ENCODE measurements around the gene ZNF385C. TPM values are rescaled to one million over a fixed set of nuclear protein-coding genes. Genes with fewer than 3 reads are reported as not detected.
"Not testable (repeated sequence)": the region's sequence is repeated elsewhere in the genome, so short reads cannot be mapped to it uniquely, and the experiment has no call there.

ZNF385C gene
- total RNA-seq, 1 donor from 2014 or later: not detected

DNA sequence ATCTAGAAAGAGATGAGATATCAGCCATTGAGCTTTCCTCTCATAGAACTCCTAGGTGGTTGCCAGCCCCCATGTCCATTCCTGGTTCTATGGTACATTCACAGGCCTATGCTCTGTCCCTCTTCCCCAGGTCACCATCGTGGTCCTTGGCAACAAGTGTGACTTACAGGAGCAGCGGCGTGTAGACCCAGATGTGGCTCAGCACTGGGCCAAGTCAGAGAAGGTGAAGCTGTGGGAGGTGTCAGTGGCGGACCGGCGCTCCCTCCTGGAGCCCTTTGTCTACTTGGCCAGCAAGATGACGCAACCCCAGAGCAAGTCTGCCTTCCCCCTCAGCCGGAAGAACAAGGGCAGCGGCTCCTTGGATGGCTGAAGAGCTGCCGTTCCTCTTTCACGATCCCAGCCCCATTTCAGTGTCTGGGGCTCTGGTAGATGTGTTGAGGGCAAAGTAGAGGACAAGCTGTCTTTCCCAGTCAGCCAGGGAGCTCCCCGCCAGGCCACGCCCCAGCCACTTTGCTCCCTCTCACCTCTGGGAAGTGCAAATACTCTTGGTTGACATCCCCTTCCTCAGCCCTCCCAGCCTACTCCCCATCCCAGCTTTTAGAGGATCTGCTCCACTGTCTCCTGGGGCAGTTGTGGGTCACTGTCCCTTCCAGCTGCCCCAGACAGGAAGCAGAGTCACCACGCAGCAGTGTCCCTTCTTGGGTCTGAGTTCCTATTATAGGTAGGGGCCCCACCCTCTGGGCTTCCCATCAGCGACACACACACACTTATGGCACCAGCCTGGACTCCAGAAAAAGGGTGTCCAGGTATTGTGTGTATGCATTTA, 74.5 kb downstream of the ZNF385C start:
- no peak for DNase-seq (ENCODE audit: low read depth in 2 of 2)

DNA sequence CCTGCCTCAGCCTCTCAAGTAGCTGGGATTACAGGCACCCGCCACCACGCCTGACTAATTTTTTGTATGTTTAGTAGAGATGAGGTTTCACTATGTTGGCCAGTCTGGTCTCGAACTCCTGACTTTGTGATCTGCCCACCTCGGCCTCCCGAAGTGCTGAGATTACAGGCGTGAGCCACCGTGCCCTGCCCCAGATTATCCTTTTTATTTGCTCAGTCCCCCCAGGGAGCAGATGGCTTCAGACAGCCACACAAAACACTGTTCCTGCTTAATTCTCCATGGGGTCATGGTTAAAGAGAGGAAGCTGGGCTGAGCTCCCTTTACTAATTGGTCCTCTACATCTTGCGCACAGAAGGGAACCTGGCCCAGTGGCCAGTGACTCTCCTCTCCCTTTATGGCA, 77.4 kb downstream of the ZNF385C start:
- DNase-seq (ENCODE audit: low read depth in 2 of 2): not testable (repeated sequence)

- DNase-seq (ENCODE audit: low read depth in 2 of 2): peak; percentile 92 to 95
Measured at GRCh38 chr17:42019509-42020404, 78.5 kb downstream of the ZNF385C start, which contains the start of gene NKIRAS2. TSS of gene NKIRAS2 (plus strand) at chr17:42020090. CDS start at chr17:42021578, 1,488 bp downstream.

DNA sequence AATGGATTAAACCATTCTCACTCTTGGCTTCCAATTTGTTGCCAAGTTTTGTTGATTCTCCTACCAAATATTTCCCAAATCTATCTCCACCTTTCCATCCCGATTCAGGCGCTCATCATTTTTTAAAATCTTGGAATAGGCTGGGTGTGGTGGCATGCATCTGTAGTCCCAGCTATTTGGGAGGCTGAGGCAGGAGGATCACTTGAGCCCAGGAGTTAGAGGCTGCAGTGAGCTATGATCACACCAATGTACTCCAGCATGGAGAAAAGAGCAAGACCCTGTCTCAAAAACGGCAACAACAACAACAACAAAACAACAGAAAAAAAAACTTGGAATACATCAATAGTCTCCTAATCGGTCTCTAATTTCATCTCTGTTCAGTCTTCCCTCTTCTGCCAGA, 79.3 kb downstream of the ZNF385C start:
- DNase-seq (ENCODE audit: low read depth in 2 of 2): no peak

GRCh38 chr17:42018339-42018738, 79.9 kb downstream of the ZNF385C start:
- no peak for DNase-seq (ENCODE audit: low read depth in 2 of 2)

DNA sequence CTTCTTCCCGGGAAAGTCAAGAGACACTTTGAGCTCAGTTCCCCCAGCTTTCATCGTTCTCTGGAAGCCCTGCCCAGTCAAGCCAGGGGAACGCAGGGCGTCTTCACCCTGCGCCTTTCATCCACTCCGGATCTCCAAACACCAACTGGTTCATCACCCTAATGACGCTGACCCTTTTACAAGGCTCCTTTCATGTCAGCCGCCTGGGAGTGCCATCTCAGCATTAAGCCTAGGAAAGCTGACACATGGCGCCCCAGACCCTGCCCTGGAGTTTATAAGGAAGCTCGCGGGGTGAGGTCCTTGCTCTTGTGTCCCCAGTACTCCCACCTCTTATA, 80.4 kb downstream of the ZNF385C start:
- DNase-seq (ENCODE audit: low read depth in 2 of 2): no peak

GRCh38 chr17:42016941-42017865, 81.1 kb downstream of the ZNF385C start, which contains the start of gene DNAJC7:
TSS of gene DNAJC7 (minus strand) at chr17:42017439. CDS start at chr17:42017416, 23 bp downstream.
- DNase-seq (ENCODE audit: low read depth in 2 of 2): peak; percentile 93 to 94

- DNase-seq (ENCODE audit: low read depth in 2 of 2): peak; percentile 26 to 33
Measured at GRCh38 chr17:42016411-42016831, 81.9 kb downstream of the ZNF385C start.

- DNase-seq (ENCODE audit: low read depth in 2 of 2): not testable (repeated sequence)
Measured at GRCh38 chr17:42013740-42014139, 84.5 kb downstream of the ZNF385C start.

DNA sequence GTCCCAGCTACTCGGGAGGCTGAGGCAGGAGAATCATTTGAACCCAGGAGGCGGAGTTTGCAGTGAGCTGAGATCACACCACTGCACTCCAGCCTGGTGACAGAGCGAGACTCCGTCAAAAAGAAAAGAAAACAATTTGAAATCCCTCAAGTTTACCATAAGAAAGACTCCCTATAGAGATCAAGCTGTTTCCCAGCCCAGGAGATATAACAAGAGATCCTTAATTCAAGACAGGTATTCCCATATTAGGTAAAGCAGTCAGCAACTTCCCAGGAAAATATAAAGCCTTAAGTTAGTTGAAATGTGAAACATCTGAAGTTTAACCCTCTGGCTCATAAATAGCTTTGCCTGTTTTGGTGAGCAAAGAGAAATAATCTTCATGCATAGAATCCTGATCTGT, 85.9 kb downstream of the ZNF385C start:
- not testable (repeated sequence) for DNase-seq (ENCODE audit: low read depth in 2 of 2)

DNA sequence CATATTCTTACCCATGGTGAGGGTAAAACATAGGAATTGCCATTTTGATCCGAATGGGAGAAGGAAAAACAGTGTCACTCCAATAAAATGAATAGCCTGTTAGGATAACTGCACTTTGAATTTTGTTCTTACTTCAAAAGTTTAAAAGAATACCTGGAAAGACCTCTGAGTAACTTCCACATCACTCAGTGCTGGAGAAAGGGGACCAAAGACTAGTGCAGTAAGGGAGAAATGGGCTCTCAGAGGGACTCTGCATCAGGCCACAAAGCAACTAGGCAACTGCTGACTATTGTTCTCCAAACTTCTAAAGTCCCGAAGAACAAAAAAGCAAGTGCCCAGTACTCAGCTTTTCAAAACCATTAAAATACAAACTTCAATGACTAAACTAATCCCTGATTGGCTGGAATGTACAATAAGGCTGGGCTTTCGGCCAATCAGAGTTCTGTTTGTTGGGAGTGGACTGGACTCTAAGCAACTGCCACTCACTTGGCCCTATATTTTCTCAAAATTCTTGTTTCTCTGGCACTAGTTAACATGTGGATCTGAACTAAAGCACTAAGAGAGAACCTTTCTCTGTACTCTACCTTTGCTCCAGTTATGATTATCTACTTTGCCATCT, 87.3 kb downstream of the ZNF385C start:
- DNase-seq (ENCODE audit: low read depth in 2 of 2): peak; percentile 32 to 55

DNA sequence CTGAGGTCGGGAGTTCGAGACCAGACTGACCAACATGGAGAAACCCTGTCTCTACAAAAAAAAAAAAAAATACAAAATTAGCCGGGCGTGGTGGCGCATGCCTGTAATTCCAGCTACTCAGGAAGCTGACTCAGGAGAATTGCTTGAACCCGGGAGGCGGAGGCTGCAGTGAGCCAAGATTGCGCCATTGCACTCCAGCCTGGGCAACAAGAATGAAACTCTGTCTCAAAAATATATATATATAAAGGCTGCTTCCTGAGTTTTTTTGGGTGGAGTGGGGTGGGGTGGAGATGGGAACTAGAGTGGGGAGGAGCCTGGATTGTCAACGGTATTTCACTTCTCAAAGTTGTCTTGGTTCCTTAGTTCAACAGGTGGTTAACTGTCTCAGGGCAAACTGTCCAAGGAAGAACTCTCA, 88.0 kb downstream of the ZNF385C start:
- DNase-seq (ENCODE audit: low read depth in 2 of 2): peak; percentile 24 to 56

GRCh38 chr17:42009170-42009569, 89.1 kb downstream of the ZNF385C start:
- peak; percentile 35 to 45 for DNase-seq (ENCODE audit: low read depth in 2 of 2)

DNA sequence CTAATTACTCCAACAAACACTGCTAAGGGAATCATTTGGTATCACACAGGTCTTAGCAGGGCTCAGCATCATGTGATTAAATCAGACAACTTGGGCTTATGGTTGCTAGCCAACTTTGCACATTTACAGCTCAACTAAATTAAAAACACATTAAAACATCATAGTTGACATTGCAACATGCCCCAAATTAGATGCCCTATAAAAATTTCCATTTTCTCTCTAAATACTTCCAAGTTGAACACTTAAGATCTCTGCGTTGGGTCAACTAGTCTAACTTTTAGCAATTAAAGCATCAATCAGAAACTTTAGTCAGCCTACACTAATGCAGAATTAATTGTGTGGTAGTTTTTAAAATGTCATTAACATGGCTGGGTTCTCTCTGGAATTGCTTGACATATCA, 93.1 kb downstream of the ZNF385C start:
- no peak for DNase-seq (ENCODE audit: low read depth in 2 of 2)

DNA sequence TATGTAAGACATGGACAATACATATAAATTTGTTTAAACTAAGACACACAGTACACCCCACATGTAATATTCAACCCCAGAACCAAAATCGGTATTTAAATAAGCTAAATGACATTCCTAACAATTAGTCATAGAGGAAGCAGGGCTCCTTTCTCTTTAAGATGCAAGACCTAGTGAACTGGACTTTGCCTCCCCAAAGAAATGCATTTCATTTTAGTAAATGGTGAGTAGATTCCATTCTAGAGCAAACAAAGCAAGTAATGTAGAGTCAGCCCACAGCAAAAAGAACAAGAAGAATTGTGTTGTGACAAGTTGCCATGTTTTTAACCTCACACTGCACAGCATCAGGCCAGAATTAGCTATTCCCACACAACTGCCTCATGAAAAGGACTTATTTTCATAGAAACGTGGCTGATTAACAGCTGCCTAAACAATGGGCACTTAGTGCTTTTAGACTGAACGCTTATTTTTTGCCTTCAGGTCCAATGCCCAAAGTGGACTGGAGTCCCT, 95.4 kb downstream of the ZNF385C start:
- peak in 1 of 2 donors; percentile 38 for DNase-seq (ENCODE audit: low read depth in 2 of 2)

DNA sequence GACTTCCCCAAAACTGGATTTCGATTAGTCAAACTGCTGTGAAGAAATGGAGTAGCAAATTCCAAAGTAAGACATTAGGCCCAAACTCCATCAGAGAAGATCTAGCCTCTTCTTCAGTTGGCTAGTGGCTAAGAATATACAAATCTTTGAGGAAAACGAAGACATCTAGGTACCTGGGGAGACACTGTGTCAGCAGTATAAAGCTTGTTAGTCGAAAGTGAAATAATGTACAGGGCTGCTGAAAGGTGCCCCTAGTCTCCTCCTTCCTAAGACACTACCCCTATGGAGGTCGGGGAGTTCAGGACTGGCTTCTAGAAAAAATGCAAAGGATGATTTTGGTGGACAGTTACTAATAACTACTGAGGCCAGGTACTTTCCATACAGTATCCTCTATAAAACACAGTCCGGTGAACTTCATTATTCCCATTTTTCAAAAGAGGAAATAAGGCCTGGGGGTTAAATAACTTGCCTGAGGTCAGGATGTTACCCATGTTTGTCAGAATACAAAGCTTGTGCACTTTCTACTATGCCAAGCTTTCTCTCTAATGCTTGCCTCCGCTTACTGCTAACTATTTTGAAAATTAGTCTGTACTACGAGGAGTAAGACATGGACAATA, 96.0 kb downstream of the ZNF385C start:
- peak in 1 of 2 donors; percentile 75 for DNase-seq (ENCODE audit: low read depth in 2 of 2)

DNA sequence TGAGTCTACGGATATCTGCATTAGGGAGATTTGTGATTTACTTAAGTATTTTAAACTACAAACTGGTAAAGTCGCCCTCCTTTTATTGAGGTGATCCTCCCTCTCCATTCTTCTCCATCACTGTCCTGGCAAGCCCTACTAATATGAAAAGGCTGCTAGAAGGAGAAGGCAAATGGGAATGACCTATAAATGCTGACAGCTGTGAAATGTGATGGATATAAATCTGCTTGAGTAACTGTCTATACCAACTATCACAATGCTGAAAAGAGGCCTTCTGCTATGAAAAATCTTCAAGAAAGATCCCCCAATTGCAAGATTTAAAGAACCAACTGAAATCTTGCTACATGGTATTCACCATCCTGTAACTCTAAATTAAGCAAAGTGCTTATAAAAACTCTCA, 96.5 kb downstream of the ZNF385C start:
- no peak for DNase-seq (ENCODE audit: low read depth in 2 of 2)

- peak in 1 of 2 donors; percentile 26 for DNase-seq (ENCODE audit: low read depth in 2 of 2)
Measured at GRCh38 chr17:42000413-42001133, 97.7 kb downstream of the ZNF385C start.

GRCh38 chr17:41998497-41998896, 99.8 kb downstream of the ZNF385C start:
- DNase-seq (ENCODE audit: low read depth in 2 of 2): no peak
